HG03280 (cell line): Measurements from ENCODE around the gene NYAP2.

ENCODE experiments used
- ATAC-seq: cut with Tn5 transposase; IDR thresholded peaks from one replicate; pipeline ENCODE4 v1.9.1; 2021; ENCODE audit warnings: mild to moderate bottlenecking, moderate library complexity; ENCODE audit not compliant: unreplicated experiment

NYAP2 gene

GRCh38 chr2:225691711-225692110 is 292.2 kb downstream of the NYAP2 start:
- no peak for ATAC-seq

GRCh38 chr2:225693259-225693658 is 293.7 kb downstream of the NYAP2 start:
- ATAC-seq: no peak

GRCh38 chr2:225694664-225695063 is 295.2 kb downstream of the NYAP2 start:
- ATAC-seq: no peak

- no peak for ATAC-seq
Observed at GRCh38 chr2:225697936-225698335, 298.4 kb downstream of the NYAP2 start.
